Panc1 (cell line): Measurements from ENCODE around the gene KLC4. TPM values are rescaled to one million over a fixed set of nuclear protein-coding genes. Genes with fewer than 3 reads are reported as not detected.

Source experiments
- ATAC-seq: fragments of 200-7000 bp; cut with Tn5 transposase; 2 replicates; pipeline ENCODE4 v1.9.1; 2020; ENCODE audit warnings: mild to moderate bottlenecking, moderate library complexity
- BruUV-seq: library from RNA; stranded (reverse); fragments of 400-500 nt; replicated peaks from 2 replicates; lab custom pipeline; 2021; lab: Mats Ljungman, UMichigan
- CTCF ChIA-PET: fragments of 300-600 bp; sonication (Branson Sonifier 250); formaldehyde crosslinking; loops from one replicate; lab custom pipeline; 2022; ENCODE audit warnings: antibody characterized with exemption; lab: Charles Lee
- POLR2A ChIA-PET: fragments of 300-600 bp; sonication (Branson Sonifier 250); formaldehyde crosslinking; loops from one replicate; lab custom pipeline; 2022; ENCODE audit warnings: antibody characterized with exemption; lab: Charles Lee
- DNase-seq: peaks from one replicate; pipeline ENCODE4 v3.0.0-alpha.2; 2010; ENCODE audit warnings: low read depth, low spot score
- H3K27ac ChIP-seq: 2 replicates; pipeline ENCODE4 v1.5.1; 2011; ENCODE audit warnings: mild to moderate bottlenecking, low read length, inconsistent platforms
- H3K27me3 ChIP-seq: fragments of 200-500 bp; sonication (Bioruptor generic); 2 replicates; pipeline ENCODE4 v1.6.0; 2014; ENCODE audit warnings: low read length, inconsistent platforms; ENCODE audit not compliant: control insufficient read depth, insufficient read depth
- H3K36me3 ChIP-seq: fragments of 200-500 bp; sonication (Bioruptor generic); 2 replicates; pipeline ENCODE4 v1.5.1; 2014; ENCODE audit warnings: inconsistent platforms, mild to moderate bottlenecking, low read length, moderate library complexity; ENCODE audit not compliant: control insufficient read depth, insufficient read depth
- H3K4me1 ChIP-seq: 2 replicates; pipeline ENCODE4 v1.5.1; 2011; ENCODE audit warnings: inconsistent platforms, mild to moderate bottlenecking, low read length, moderate library complexity; ENCODE audit not compliant: control insufficient read depth, insufficient read depth
- H3K4me3 ChIP-seq, 2 experiments: 2 replicates each; pipeline ENCODE4 v1.5.1; 2011 to 2012; ENCODE audit warnings: low read depth in 2 of 2, low read length in 2 of 2, mild to moderate bottlenecking in 2 of 2, inconsistent platforms in 1 of 2, moderate library complexity in 1 of 2
- H3K9me3 ChIP-seq: fragments of 200-500 bp; sonication (Bioruptor generic); 2 replicates; pipeline ENCODE4 v1.5.1; 2014; ENCODE audit warnings: low read depth, mild to moderate bottlenecking, inconsistent platforms, low read length, moderate library complexity; ENCODE audit not compliant: control insufficient read depth, insufficient read depth
- CTCF ChIP-seq: fragments of 450-650 bp; IDR thresholded peaks from 2 replicates; pipeline ENCODE4 v1.5.1; 2017; ENCODE audit warnings: mild to moderate bottlenecking
- POLR2AphosphoS5 ChIP-seq: IDR thresholded peaks from 2 replicates; pipeline ENCODE4 v1.6.1; 2012; ENCODE audit warnings: mild to moderate bottlenecking, low read depth, low read length, moderate library complexity
- REST ChIP-seq, 2 experiments: IDR thresholded peaks; 2 replicates each; pipeline ENCODE4 v1.6.1; 2011 to 2012; ENCODE audit warnings: low read depth in 2 of 2, control low read depth in 1 of 2, low read length in 1 of 2, mild to moderate bottlenecking in 1 of 2, moderate library complexity in 1 of 2; ENCODE audit not compliant: insufficient read depth in 1 of 2
- SIN3A ChIP-seq: IDR thresholded peaks from 2 replicates; pipeline ENCODE4 v1.6.1; 2012; ENCODE audit warnings: low read depth, mild to moderate bottlenecking, low read length, moderate library complexity, borderline replicate concordance; ENCODE audit not compliant: insufficient read depth
- TCF7L2 ChIP-seq: IDR thresholded peaks from 2 replicates; pipeline ENCODE4 v1.6.1; 2011; ENCODE audit warnings: mild to moderate bottlenecking, low read depth, low read length, inconsistent platforms
- in situ Hi-C: cut with HindIII; loops from 2 replicates; pipeline ENCODE4 v1.10.0; 2016; ENCODE audit warnings: low sequenced_read_pairs, low pct_unique_long_range_greater_than_20kb
- intact Hi-C: fragments of 100-400 bp; cut with micrococcal nuclease; formaldehyde crosslinking; loops from one replicate; pipeline ENCODE4 v1.10.0; 2022; ENCODE audit not compliant: unreplicated experiment
- total RNA-seq: library from RNA; stranded (reverse); gene quantifications from one replicate; pipeline ENCODE4 v1.2.1, GENCODE V29; 2021; ENCODE audit not compliant: unreplicated experiment

The KLC4 gene
- total RNA-seq, 1 experiment from 2014 or later = 22.6 TPM

DNA sequence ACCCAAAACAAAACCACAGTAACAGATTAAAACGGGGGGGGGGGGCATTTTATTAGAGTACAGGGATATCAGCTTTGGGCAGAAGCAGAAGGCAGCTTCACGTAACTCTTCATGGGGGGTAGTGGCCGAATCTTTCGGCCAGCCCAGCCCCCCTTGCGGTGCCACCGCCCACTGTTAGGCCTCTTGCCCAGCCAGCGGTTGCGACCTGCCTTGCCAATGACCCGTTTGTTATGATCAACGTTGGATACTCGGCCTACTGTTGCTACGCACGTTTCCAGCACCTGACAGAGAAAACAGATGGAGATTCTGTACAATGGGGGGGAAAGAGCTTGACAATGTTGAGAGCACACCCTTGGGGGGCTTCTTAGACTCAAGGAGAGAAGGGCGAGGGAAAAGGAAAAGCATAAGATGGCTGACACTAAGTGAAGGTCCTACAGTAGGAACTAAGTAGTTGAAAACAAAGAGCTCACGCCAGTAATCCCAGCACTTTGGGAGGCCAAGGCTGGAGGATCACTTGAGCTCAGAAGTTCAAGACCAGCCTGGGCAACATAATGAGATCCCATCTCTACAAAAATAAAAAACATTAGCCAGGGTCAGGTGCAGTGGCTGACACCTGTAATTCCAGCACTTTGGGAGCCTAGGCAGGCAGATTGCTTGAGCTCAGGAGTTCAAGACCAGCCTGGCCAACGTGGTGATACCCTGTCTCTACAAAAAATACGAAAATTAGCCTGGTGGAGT, 5.1 kb upstream of the KLC4 start:
- Histone ChIP-seq H3K9me3 (no peaks in the 10 kb centered on the region), H3K4me3 (peak overlapping the region; percentile 67 to 73), H3K4me1 (peaks cover 25% of the 10 kb centered on the region), H3K27me3 (no peaks in the 10 kb centered on the region), H3K36me3 (peaks cover 5% of the 10 kb centered on the region; the same call in 1 of the 2 replicates), H3K27ac (peak overlapping the region; percentile 87)
- in situ Hi-C loops = no loop called here
- no TSS peak for BruUV-seq
- ChIA-PET POLR2A (interaction anchor here (0.7 kb wide), 2 partner anchors 42 to 71 kb away, joined by 3 to 6 read pairs; no protein-coding TSS in a partner anchor), CTCF (no interaction called here)
- ATAC-seq (no peak), DNase-seq (no peak)
- TF ChIP-seq CTCF (no peak), TCF7L2 (no peak), POLR2AphosphoS5 (no peak), REST (IDR thresholded peaks at IDR 0.05; ENCODE audit: insufficient read depth in 1 of 2, low read depth in 2 of 2, low read length in 1 of 2) (no peak)
- intact Hi-C loops = no loop called here

- no peak overlapping the region for H3K27ac ChIP-seq
- H3K4me1 ChIP-seq = peaks cover 25% of the 10 kb centered on the region
- peaks cover 5% of the 10 kb centered on the region; the same call in 1 of the 2 replicates for H3K36me3 ChIP-seq
- ATAC-seq (no peak), DNase-seq (no peak)
- ChIA-PET CTCF (no interaction called here), POLR2A (no interaction called here)
- no peaks in the 10 kb centered on the region for H3K27me3 ChIP-seq
- no peaks in the 10 kb centered on the region for H3K9me3 ChIP-seq
- TF ChIP-seq REST (IDR thresholded peaks at IDR 0.05; ENCODE audit: insufficient read depth in 1 of 2, low read depth in 2 of 2, low read length in 1 of 2) (no peak), SIN3A (no peak), POLR2AphosphoS5 (no peak), TCF7L2 (no peak), CTCF (no peak)
- no peak overlapping the region for H3K4me3 ChIP-seq
- intact Hi-C loops = no loop called here
- BruUV-seq = no TSS peak
- in situ Hi-C loops = no loop called here
Observed at GRCh38 chr6:43055966-43056365, 3.5 kb upstream of the KLC4 start.
